NCI-H2196 (cell line): ENCODE measurements around the gene GPR142.

Experiments
- DNase-seq: peaks from one replicate; lab custom pipeline; 2025; ENCODE audit not compliant: unreplicated experiment; lab: John Stamatoyannopoulos, UW

The GPR142 gene

DNA sequence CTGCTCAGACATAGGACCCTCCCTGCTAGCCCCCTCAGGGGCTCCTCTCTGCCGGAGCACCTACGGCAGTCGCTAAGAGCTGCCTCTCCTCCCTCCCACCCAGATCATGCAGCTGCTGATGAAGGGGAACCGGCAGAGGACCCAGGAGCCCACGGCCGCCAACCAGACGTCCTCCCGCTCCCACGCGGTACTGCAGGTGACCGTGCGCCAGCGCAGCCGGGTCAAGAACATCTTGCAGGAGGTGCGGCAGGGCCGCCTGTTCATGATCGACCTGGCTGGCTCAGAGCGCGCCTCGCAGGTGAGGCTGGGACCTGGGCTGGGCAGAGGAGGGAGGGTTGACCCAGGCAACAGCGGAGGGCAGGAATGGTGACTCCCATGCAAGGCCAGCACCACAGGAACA lies 22.6 kb upstream of the GPR142 start:
- DNase-seq: no peak

DNA sequence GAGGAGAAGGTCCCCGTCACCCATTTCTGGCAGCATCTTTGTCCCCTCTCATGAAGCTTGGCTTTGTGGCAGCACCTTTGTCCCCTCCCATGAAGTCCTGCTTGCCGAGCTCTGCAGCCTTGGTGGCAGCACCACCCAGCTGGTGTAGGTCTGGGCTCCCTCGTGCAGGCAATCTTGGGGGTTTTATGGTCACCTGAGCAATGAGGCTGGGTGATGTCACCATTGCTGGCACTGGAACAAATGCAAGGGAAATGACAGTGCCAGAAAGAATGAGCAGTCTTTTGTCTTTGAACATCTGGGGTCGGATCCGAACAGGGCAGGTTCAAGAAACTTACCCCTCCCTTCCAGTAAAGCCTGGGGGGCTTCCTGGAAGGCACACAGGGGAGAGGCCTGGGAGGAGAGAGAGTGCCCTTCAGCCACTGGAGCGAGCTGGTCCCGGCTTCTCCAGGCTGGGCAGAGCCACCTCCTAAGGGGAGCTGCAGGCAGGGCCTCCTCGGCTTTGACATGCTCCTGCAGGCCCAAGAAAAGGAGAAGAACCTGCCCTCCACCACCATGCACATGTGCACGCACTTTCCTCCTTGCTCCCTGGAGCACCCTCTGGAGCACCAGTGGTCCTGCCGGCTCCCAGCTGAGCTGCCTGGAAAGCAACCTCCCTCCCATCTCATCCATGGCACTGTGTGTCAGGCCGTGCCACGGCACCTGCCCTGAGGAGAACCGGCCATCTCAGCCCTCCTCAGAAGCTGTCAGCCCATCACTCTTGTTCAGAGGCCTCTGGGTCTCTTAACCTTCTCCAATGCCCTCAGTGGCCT lies 21.7 kb upstream of the GPR142 start:
- DNase-seq: no peak

DNA sequence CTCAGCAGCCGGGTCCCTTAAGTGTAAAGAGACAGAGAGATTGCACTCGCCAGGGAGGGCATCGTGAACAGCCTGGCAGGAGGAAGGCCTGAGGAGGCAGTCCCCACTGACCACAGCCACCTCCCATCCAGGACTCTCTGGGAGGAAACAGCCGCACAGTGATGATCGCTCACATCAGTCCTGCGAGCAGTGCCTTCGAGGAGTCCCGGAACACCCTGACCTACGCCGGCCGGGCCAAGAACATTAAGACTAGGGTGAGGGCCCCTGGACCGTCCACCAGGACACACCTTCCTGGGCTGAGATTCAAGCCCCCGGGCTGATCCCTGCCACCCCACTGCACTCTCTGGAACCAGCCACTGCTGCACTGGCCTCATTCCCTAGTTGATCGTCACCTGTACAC lies 19.7 kb upstream of the GPR142 start:
- no peak for DNase-seq

DNA sequence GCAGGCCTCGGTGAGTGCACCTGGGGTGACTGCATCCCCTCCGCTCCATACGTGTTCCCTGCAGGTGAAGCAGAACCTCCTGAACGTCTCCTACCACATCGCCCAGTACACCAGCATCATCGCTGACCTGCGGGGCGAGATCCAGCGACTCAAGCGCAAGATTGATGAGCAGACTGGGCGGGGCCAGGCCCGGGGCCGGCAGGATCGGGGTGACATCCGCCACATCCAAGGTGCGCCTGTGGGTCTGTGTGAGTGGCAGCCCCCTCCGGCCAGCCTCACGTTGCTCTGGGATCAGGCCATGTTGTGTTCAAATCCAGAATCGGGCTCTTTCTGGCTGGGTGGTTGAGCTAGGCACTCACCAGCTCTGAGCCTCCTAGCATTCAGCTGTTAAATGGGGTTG lies 18.2 kb upstream of the GPR142 start:
- DNase-seq: no peak

DNA sequence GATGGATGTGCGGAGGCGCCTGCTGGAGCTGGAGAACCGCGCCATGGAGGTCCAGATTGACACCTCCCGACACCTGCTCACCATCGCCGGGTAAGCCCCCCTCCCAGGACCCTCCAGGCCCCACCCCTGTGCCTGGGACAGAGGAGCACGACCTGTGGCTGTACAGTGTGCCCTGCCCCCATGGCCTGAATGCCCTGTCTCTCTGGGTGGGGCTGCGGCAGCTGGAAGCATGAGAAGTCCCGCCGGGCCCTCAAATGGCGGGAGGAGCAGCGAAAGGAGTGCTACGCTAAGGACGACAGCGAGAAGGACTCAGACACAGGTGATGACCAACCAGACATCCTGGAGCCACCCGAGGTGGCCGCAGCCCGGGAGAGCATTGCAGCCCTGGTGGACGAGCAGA lies 16.8 kb upstream of the GPR142 start:
- DNase-seq: no peak

DNA sequence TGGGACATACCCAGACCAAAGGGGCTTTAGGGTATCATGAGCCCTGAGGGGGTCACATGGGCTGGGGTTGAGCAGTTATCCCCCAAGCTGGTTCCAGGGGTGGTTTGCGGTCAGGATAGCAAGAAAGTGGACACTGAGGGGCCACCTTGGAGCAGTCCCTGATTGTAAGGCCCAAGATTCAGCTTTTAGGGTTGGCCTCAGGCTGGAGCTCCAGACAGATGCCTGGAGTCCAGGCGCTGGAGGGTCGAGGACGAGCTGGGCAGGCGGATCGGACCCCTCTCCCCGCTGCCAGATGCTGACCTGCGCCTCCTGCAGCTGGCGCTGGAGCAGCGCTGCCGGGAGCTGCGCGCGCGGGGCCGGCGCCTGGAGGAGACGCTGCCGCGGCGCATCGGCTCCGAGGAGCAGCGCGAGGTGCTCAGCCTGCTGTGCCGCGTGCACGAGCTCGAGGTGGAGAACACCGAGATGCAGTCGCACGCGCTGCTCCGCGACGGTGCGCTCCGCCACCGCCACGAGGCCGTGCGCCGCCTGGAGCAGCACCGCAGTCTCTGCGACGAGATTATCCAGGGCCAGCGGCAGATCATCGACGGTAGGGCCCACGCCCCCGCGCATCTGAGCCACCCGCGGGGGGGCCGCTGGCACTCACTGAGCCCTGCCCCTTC lies 15.6 kb upstream of the GPR142 start:
- no peak for DNase-seq

DNA sequence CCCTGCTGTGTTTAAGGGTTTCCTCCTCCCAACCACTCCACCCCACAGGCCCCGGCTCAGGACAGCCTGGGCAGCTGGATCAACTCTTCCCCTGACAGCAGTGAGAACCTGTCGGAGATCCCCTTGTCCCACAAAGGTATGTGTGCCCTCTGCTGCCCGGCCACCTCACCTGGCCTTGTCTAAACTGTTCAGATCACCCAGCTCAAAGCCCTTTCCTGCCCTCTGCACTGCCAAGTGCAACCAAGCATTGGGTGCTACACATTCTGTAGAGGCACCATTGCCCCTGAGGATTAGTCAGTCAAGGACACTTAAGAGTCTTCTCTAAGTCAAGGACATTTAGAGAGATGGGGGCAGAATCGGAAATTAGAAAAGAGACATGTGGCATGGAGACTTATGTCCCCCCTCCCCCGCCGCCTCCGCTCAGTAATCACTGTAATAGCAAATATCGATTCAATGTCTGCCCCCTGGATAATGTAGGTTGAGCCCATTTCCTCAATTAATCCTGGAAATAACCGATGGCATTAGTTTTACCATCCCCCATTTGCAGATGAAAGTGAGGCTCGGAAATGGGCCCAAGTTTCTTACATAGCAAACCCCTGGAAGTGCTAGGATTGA lies 13.8 kb upstream of the GPR142 start:
- DNase-seq: no peak

DNA sequence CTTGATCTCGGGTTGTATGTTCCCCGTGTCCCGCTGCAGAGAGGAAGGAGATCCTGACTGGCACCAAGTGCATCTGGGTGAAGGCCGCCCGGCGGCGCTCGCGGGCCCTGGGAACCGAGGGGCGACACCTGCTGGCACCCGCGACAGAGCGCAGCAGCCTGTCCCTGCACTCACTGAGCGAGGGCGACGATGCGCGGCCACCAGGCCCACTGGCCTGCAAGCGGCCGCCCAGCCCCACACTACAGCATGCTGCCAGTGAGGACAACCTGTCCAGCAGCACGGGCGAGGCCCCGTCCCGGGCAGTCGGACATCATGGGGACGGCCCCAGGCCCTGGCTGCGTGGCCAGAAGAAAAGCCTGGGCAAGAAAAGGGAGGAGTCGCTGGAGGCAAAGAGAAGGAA lies 13.2 kb upstream of the GPR142 start:
- no peak for DNase-seq

DNA sequence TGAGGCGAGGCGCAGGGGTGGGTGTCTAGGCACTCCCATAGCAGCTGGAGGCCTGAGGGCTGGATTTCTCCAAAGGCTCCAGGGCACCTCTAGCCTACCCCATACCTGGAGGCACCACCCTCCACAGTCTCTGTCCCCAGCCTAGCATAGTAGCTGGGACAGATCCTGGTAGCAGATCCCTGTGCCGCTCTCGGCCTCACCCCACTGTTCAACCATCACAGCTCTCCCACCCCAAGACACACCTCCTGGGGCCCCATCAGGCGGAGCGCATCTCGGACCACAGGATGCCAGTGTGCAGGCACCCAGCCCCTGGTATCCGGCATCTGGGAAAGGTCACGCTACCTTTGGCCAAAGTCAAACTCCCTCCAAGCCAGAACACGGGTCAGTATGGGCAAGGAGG lies 12.7 kb upstream of the GPR142 start:
- no peak for DNase-seq

DNA sequence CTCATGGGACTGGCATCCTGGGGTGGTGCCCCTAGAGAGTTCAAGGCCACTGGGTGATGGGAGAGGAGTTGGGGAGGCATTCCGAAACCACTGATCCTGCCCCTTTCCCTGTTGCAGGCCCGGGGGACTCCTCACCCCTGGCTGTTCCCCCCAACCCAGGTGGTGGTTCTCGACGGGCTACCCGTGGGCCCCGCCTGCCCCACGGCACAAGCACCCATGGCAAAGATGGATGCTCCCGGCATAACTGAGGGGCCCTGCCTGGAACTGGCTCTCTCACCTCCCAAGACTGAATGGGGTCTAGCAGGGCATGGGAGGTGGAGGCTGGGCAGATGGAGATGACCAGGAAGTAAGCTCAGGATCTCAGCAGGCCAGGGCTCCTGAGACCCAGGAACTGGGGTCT lies 12.2 kb upstream of the GPR142 start:
- no peak for DNase-seq

DNA sequence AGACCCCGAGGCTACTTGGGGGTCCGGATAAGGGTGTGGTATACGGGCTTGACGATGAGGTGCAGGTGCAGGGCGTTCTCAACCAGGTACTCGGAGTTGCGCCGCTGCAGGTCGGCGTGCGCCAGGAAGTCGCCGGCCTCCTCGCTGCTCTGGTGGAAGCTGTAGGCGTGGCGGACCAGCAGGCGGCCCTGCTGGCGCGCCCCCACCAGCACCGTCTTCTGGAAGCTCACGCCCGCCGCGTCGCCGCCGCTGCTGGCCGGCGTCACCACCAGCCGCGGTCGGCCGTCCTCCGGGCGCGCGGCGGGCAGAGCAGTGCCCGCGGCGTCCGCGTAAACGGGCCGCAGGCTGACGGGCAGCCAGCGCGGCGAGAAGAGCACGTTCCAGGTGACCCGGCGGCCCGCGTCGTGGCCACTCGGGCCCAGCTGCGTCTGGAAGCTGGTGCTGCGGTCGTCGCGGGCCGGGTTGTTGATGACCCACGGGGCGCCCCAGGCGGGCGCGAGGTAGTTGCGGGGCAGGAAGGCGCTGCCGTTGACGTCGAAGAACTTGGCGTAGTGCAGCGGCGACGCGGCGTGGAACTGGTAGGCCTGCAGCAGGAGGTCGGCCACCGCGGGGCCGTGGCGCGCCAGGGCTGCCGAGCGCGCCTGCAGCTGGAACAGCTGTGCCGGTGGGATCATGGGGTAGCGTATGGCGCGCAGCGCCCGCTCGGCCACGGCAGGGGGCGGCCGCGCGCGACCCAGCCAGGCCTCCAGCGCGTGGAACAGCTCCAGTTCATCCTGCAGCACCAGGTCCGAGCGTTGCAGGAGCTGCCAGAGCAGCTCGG lies 10.4 kb upstream of the GPR142 start:
- no peak for DNase-seq

DNA sequence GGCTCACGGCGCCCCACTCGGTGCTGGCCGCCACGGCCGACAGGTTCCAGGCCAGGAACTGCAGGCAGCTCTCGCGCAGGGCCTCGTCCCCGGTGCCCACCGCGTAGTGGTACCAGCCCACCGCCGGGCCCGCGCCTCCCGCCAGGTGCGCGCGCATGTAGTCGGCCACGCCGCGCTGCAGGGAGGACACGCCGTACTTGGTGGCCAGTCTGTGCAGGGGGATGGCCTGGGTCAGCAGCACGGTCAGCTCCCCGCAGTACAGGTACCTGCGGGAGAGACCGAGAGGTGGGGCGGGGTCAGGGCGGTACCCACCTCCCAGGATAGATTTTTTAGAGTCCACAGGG lies 9.9 kb upstream of the GPR142 start:
- no peak for DNase-seq

DNA sequence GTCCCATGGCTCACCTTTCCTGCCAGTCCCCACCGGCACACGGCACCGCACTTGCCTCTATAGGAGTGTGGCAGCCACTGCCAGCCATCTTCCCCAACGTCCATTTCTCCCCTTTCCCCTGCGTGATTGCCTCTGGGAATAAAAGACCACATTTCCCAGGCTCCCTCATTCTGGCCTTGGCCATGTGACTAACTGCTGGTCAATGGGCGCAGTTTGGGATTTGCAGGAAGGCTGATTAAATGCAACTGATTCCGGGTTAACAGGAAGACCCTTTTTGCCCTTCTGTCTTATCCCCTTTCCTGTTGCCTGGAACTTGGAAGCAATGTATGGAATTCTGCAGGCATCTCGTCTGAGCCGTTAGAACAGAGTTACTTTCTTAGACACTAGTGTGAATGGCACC lies 8.6 kb upstream of the GPR142 start:
- no peak for DNase-seq

DNA sequence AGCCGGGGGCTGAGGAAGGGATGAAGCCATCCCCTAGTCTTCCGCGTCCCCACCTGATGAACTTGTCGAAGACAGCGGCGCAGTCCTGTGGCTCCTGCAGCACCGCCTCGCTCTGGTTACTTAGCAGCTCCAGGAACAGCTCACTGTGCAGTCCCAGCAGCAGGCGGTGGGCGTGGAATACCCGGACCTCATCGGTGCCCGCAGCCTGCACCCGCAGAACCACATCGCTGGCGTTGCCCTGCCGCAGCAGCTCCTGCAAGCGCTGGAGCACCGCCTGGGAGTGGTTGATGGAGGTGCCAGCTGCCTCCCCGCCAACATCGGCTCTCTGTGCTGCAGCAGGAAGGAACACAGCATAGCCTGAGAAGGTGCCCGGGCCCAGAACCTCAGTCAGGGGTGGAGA lies 7.4 kb upstream of the GPR142 start:
- no peak for DNase-seq

DNA sequence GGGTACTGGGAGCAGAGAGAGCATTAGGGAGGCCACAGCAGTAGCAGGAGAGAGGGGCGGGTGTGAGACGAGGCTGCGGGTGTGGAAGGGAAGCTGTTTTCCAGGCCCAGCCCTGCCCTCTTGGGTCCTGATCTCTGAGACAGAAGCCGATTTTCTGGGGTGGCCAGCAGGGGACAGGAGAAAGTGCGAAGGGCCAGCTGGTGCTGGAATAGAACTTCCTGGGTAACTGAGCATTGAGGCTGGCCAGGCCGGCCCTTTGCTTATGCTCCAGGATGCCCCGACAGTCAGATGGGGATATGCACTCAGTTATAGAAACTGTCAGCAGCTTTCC lies 6.4 kb upstream of the GPR142 start:
- DNase-seq: no peak

DNA sequence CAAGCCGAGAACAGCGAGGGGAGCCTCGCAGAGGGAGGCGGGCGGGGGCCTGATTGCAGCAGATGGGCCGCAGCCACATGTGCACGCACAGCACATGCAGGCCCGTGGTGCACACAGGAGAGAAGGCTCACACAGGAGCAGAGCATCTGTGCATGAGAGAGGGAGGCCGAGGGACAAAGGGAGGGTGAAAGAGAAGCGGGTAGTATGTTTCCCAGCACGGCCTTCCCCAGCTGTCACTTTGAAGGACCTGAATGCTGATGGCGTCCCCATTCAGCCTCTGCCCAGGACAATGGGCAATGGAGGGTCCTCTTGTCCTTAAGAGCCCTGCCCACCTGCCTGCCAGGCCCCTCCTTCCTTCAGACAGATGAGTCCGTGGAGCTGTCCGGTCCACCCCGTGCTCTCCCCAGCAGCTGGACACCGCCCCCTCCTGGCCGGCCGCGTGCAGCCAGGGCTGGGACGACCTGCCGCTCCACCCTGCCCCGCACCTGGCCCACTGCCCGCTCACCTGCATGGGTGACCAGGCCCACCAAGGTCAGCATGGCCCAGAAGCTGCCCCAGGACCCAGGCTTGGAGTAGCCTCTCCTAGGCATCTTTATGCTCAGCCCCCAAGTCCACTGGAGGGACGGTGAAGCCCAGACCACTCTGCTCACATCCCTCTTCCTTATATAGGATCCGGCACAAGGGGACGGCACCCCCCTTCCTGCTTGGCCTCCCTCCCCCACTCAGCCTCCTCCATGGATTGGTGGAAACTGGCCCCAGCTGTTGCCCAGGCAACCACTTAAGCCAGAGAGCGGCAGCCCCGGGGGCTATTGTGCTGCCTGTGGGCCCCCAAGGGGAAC lies 5.9 kb upstream of the GPR142 start, which contains the start of gene BTBD17:
Gene BTBD17, minus strand, starts transcription at position 639 of the 839 bp plus-strand sequence. Its CDS starts 49 bp downstream, at position 590.
- DNase-seq: peak; percentile 54

DNA sequence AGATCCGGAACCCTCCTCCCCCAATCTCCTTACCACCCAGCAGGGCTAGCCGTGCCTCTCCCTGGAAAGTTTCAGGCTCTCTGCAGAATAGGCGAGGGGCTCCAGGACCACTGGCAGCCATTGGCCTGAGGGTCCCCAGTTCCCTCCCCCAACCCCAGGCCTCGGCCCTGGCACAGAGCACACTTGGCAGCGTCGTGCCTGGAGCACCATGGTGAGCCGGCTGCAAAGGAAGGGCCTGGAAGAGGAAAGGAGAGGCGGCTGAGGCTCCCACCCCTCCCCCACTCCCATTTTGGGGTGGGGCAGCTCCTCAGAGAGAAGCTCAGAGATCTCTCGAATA lies 5.3 kb upstream of the GPR142 start:
- DNase-seq: no peak

DNA sequence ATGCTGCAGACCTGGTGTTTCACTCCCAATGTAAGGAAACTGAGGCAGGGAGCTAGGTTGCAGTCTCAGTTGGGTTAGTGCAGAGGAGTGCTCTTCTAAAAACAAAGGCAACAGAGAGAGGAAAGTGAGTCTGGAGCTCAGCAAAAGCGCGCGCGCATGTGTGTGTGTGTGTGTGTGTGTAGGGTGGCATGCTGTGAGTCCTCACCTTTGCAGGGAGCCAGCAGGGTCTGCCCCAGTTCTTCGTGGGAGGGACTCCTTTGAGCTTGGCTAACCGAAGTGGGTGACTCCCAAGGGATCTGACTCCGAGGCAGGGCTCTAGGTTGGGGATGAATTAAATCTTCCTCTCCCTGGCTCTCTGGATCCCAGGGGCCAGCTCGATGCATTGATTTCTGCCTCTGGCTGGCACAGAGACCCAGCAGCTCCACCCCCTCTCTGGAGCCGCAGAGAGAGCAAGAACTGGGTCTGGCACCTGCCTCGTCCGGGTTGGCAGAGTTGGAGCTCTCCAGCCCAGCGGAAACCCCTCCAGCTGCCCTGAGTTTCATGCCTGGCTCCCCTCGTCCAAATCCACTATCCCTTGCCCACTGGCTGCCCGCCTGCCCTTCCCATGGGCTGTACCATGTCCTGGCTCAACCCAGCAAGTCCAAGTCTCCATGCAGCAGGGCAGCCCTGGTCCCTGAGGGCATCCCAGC lies 4.4 kb upstream of the GPR142 start:
- peak; percentile 21 for DNase-seq

DNA sequence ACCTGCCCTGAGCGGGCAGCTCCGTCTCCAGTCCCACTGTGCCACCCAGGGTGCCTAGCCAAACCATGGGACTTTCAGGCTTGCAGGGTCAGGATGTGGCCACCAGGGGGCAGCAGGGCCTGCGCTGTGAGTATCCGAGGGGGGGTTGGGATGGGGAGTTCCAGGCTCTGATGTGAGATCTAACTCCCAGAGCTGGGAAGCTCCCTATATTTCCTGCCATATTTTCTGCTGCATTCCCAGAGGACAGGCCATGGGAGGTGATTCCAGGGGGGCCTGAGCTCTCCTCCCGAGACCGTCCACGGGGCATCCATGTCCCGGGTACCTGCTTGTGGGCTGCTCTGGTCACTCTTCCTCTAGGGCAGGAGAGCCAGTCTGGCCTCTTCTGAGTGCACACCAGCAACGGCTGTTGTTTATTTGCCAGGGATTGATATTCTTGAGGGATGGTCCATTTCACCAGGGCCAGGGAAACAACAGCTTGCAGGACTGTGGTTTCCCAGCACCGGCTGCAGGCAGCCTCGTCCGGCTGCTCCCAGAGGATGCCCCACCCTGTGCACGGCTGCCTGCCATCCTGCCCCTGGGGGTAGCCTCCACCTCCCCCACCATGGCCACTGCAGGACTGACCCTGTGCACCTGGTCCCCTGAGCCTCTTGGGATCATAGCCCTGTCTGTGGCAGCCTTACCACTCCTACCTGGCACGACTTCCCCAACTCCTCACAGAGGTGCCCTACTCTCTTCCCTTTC lies 1.2 kb downstream of the GPR142 start:
- DNase-seq: peak; percentile 81

DNA sequence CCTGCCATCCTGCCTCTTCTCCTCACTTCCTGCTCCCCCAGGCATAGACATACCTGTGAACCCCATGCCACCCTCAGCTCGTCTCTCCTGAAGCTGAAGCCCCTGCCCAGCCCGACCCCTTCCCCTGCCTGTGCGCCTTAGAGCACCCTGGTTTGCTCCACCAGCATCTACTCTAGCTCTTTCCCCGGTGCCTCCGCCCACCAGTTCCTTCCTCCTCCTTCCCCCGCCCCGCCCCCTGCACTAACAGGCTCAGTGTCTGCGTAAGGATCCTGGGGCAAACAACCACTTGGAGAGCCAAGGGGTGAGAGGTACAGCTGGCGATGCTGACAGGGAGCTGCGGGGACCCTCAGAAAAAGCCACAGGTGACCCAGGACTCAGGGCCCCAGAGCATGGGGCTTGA lies 1.9 kb downstream of the GPR142 start:
- DNase-seq: no peak
